Cardiac muscle cell (in vitro differentiated cells and primary cell): ENCODE results near the gene TTPAL. TPM values are rescaled to one million over a fixed set of nuclear protein-coding genes. Genes with fewer than 3 reads are reported as not detected.
A peak's percentile ranks its signal among the peaks of the same experiment; 100 is the strongest.

ENCODE experiments used
- DNase-seq, 2 donors: peaks; one replicate each; pipeline versions ENCODE4 v3.0.0 to v3.0.0-alpha.2; 2010 to 2017; ENCODE audit warnings: low read depth in 1 of 2, low spot score in 1 of 2
- H3K27ac ChIP-seq: fragments of 200-600 bp; sonication (generic); 2 replicates; pipeline ENCODE4 v1.5.1; 2016
- H3K27me3 ChIP-seq: fragments of 200-600 bp; sonication (generic); 2 replicates; pipeline ENCODE4 v1.6.0; 2016; ENCODE audit warnings: control low read depth
- H3K36me3 ChIP-seq: fragments of 200-600 bp; sonication (generic); 2 replicates; pipeline ENCODE4 v1.5.1; 2016; ENCODE audit warnings: control low read depth
- H3K4me1 ChIP-seq: fragments of 200-600 bp; sonication (generic); 2 replicates; pipeline ENCODE4 v1.8.1; 2017; ENCODE audit warnings: low read depth, mild to moderate bottlenecking, mixed run types
- H3K4me3 ChIP-seq: fragments of 200-600 bp; sonication (generic); 2 replicates; pipeline ENCODE4 v1.5.1; 2016; ENCODE audit warnings: mild to moderate bottlenecking
- H3K9me3 ChIP-seq: fragments of 200-600 bp; sonication (generic); 2 replicates; pipeline ENCODE4 v1.5.1; 2017; ENCODE audit warnings: low read depth, mild to moderate bottlenecking, control low read depth
- polyA plus RNA-seq: library from polyadenylated mRNA; unstranded; fragments of >200 nt; fragmentation: Nextera tagmentation; extraction: Ambion mirVana; gene quantifications from 2 replicates; pipeline ENCODE4 v1.2.1, GENCODE V29; 2016
- total RNA-seq: library from RNA; depleted of rRNA; stranded (reverse); fragments of >200 nt; gene quantifications from 2 replicates; pipeline ENCODE4 v1.2.3, GENCODE V29; 2016
- TF ChIP-seq, protein P1 (sequence below): IDR thresholded peaks from 2 replicates; pipeline ENCODE4 v1.5.1; 2012; ENCODE audit warnings: low read depth, mild to moderate bottlenecking, low read length

Gene TTPAL
- total and polyA plus RNA-seq, 2 experiments from 2014 or later = 6.1 to 9.8 TPM

DNA sequence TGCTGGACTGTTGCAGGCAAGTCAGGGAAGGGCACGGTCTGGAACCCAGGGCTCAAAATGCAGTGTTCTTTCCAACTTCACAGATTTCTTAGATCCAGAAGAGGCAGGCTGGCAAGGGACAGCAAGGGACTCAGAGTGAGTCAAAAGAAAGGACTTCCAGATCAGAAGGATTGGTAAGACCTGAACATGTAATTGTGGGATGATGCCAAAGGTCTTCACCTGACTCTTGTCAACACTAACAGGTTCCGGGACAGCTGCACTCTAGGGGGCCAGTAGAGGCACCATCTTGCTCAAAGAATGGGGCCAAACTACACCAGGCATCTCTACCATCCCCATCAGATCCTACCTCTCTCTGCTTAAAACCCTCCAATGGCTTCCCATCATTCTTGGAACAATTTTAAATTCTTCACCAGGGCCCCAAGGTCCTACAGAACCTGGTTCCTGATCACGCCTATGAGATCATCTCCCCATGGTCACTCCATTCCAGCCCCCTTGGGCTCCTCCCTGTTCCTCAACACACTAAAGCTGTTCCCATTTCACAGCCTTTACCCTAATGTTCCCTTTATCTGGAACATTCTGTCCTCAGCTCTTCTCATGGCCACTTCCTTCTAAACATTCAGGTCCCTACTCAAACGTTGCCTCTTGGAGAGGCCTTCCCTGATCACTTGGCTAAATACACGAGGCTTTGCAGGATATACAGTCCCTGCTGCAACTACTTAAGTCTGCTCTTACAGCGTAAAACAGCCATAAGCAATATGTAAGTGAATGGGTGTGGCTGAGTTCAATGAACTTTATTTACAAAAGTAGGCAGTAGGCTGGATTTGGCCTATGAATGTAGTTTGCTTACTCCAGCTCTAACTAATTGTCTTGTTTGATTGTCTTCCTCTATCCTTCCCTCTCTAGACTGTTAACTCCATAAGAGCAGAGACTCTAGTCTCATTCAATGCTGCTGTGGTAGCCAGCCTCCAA, 29.6 kb upstream of the TTPAL start:
- Histone ChIP-seq H3K4me3 (no peak overlapping the region), H3K4me1 (no peaks in the 10 kb centered on the region), H3K9me3 (no peaks in the 10 kb centered on the region), H3K27ac (no peak overlapping the region), H3K36me3 (no peaks in the 10 kb centered on the region), H3K27me3 (no peaks in the 10 kb centered on the region)
- TF ChIP-seq, protein P1, sequence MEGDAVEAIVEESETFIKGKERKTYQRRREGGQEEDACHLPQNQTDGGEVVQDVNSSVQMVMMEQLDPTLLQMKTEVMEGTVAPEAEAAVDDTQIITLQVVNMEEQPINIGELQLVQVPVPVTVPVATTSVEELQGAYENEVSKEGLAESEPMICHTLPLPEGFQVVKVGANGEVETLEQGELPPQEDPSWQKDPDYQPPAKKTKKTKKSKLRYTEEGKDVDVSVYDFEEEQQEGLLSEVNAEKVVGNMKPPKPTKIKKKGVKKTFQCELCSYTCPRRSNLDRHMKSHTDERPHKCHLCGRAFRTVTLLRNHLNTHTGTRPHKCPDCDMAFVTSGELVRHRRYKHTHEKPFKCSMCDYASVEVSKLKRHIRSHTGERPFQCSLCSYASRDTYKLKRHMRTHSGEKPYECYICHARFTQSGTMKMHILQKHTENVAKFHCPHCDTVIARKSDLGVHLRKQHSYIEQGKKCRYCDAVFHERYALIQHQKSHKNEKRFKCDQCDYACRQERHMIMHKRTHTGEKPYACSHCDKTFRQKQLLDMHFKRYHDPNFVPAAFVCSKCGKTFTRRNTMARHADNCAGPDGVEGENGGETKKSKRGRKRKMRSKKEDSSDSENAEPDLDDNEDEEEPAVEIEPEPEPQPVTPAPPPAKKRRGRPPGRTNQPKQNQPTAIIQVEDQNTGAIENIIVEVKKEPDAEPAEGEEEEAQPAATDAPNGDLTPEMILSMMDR = no peak
- no peak for DNase-seq

DNA sequence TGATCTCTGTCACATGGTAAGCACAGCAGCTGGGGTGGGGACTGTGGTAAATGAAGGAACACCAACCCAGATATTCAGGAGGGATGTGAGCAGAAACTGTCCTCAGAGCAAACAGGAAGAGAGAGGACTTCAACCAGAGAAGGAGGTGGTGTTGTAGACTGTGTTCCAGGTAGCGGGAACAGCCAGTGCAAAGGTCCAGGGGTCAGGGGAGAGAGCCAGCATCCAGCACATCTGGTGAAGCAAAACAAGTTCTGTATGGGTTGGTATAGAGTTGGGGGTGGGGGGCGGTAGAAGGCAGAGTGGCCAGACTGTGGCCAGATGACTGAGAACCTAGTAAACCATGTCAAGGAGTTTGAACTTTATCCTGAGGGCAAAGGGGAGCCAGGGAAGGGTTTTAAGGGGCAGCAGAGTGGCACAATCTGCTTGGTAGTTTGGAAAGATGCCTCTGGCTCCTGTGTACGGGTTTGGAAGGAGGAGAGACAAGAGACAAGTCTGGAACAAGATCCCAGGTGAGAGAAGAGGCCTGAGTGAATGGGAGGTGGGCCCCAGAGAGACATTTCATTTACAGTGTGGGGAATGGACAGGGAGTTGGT, 27.8 kb upstream of the TTPAL start:
- Histone ChIP-seq H3K4me1 (no peaks in the 10 kb centered on the region), H3K9me3 (no peaks in the 10 kb centered on the region), H3K27me3 (no peaks in the 10 kb centered on the region), H3K36me3 (no peaks in the 10 kb centered on the region), H3K4me3 (no peak overlapping the region), H3K27ac (no peak overlapping the region)
- TF ChIP-seq, protein P1 = no peak
- no peak for DNase-seq

DNA sequence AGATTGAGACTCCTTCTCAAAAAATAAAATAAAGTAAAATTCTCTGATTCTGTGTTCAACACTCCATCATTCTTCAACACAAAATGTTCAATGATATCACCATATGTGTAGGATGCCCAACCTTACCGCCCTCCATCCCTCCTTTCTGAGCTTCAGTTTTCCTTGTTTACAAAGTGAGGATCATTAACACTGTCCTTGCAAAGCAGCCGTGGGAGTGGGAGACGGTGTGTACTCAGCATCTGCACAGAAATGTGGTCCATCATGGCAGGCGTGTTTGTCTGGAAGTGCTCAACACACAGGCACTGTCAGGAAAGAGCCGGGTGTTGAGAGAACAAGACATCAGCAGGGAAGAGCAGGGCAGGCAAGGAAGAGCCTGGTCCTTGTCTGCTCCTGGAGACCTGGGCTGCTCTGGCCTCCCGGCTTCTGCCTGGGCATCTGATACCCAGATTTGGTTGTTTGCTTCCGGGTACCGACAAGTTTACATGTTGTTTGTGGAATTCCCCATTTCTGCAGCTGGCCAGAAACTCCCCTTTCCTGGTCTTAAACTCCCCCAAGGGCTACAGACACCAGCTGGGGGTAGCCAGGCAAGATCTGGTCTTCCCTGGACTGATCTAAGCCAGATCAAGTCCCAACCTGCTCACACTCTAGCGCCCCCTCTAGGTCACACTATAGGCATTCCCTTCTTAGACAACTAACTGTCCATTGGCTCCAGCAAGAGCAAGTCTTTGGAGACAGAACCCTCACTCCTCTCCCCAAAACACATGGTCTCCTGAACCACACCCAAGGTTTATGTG, 26.7 kb upstream of the TTPAL start:
- H3K27ac ChIP-seq = no peak overlapping the region
- no peaks in the 10 kb centered on the region for H3K4me1 ChIP-seq
- TF ChIP-seq, protein P1 = peak; percentile 42
- no peak overlapping the region for H3K4me3 ChIP-seq
- DNase-seq = peak in 1 of 2 donors; percentile 31
- H3K36me3 ChIP-seq = no peaks in the 10 kb centered on the region
- H3K9me3 ChIP-seq = no peaks in the 10 kb centered on the region
- H3K27me3 ChIP-seq = no peaks in the 10 kb centered on the region

DNA sequence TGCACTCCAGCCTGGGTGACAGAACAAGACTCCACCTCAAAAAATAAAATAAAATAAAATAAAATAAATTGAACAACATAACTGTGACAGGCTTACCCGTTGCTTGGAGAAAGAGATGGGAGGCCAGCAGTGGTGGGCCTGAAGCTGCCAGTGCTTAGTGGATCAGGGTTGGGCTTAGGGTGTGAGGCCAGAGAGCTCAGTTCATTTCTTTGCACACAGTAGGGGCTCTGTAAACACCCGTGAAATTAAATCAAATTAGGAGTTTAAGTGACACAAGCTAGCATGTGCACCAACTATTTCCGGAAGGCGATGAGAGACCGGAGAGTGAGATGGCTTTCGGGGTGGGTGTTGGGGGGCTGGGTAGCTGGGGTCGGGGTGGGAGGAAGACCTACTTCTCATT, 25.8 kb upstream of the TTPAL start:
- Histone ChIP-seq H3K4me1 (no peaks in the 10 kb centered on the region), H3K4me3 (no peak overlapping the region), H3K27ac (no peak overlapping the region), H3K9me3 (no peaks in the 10 kb centered on the region), H3K36me3 (no peaks in the 10 kb centered on the region), H3K27me3 (no peaks in the 10 kb centered on the region)
- no peak for DNase-seq
- TF ChIP-seq, protein P1 = no peak

DNA sequence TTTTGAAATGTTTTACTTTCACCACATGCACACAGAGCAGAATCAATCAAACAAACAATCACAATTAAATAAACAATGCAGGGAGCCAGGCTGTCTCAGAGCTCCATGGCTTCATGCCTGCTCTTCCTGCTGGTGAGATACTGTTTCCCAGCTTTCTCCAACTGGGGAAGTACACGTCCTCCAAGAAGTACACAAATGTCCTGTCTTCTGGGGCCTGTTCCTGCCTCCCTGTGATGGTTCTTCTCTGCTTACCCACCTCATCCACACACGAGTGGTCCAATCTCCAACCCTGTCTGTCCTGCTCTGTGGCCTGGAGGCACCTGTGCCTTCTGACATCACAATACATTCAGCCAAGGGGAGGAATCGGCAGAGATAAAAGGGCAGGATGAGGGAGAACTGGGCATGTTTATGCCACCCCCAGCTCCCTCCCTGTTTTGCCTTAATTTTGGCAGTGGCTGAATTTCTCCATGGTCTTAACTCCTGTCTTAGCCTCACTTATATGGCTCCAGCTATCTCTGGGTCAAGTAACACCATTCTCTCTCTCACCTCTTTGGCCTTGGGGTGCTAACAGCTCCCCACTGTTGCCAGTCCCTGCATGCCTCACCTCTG, 25.3 kb upstream of the TTPAL start:
- Histone ChIP-seq H3K4me1 (no peaks in the 10 kb centered on the region), H3K27ac (no peak overlapping the region), H3K4me3 (no peak overlapping the region), H3K9me3 (no peaks in the 10 kb centered on the region), H3K36me3 (no peaks in the 10 kb centered on the region), H3K27me3 (no peaks in the 10 kb centered on the region)
- TF ChIP-seq, protein P1 = no peak
- DNase-seq = no peak
